Tibial nerve (tissue), 4 donors: ENCODE results near the gene TTC28. TPM values are rescaled to one million over a fixed set of nuclear protein-coding genes. Genes with fewer than 3 reads are reported as not detected.
"Not testable (repeated sequence)": the region's sequence is repeated elsewhere in the genome, so short reads cannot be mapped to it uniquely, and the experiment has no call there.

Experiments
- DNase-seq, 2 donors: peaks; one replicate each; pipeline ENCODE4 v3.0.0-alpha.2; 2019; ENCODE audit warnings: low spot score in 2 of 2
- H3K27ac ChIP-seq, 4 donors: fragments of 200-600 bp; sonication (generic) in 3 of 4; one replicate each; pipeline ENCODE4 v1.5.1; 2017 to 2019; ENCODE audit warnings: mild to moderate bottlenecking in 1 of 4
- H3K27me3 ChIP-seq, 2 donors: fragments of 200-600 bp; sonication (generic) in 1 of 2; one replicate each; pipeline versions ENCODE4 v1.5.1 to v1.6.0; 2017 to 2019
- H3K36me3 ChIP-seq, 3 donors: fragments of 200-600 bp; sonication (generic); one replicate each; pipeline ENCODE4 v1.5.1; 2018 to 2019
- H3K4me1 ChIP-seq, 4 donors: fragments of 200-600 bp; sonication (generic) in 3 of 4; one replicate each; pipeline ENCODE4 v1.5.1; 2017 to 2019
- H3K4me3 ChIP-seq, 4 donors: fragments of 200-600 bp; sonication (generic) in 3 of 4; one replicate each; pipeline ENCODE4 v1.5.1; 2017 to 2019; ENCODE audit warnings: mild to moderate bottlenecking in 1 of 4, moderate library complexity in 1 of 4
- H3K9me3 ChIP-seq, 4 donors: fragments of 200-600 bp; sonication (generic) in 3 of 4; one replicate each; pipeline ENCODE4 v1.5.1; 2017 to 2019
- EP300 ChIP-seq, 2 donors: sonication (generic); formaldehyde crosslinking; IDR thresholded peaks; one replicate each; pipeline ENCODE4 v1.6.1; 2017; ENCODE audit warnings: antibody characterized with exemption in 2 of 2, mild to moderate bottlenecking in 1 of 2
- POLR2A ChIP-seq, 2 donors: fragments of 450-650 bp; IDR thresholded peaks; one replicate each; pipeline ENCODE4 v1.6.1; 2017; ENCODE audit warnings: antibody characterized with exemption in 2 of 2, mild to moderate bottlenecking in 2 of 2, moderate library complexity in 2 of 2
- WGBS, 2 donors: methylation state at CpG; one replicate each; pipeline ENCODE4 v1.1.5; 2018; 5-methylcytosine and 5-hydroxymethylcytosine counted together
- total RNA-seq, 4 donors: library from RNA; depleted of rRNA; stranded (reverse); fragments of >200 nt; gene quantifications; one replicate each; pipeline ENCODE4 v1.1.0, GENCODE V29; 2016
- TF ChIP-seq, protein P1 (sequence below), 5 experiments: fragments of 200-600 bp in 3 of 5; fragments of 450-650 bp in 2 of 5; sonication (generic) in 3 of 5; IDR thresholded peaks; one replicate each; pipeline ENCODE4 v1.5.1; 2016 to 2019; ENCODE audit warnings: antibody characterized with exemption in 5 of 5, mild to moderate bottlenecking in 3 of 5, moderate library complexity in 2 of 5

Gene TTC28
- total RNA-seq, 4 donors from 2014 or later = 83.9 to 177 (median 128) TPM

GRCh38 chr22:28464127-28464526, 215.5 kb downstream of the TTC28 start:
- 64 to 65% methylated on average over 1 of the region's 1 CpG for WGBS, 2 donors
- Histone ChIP-seq H3K27me3 (no peaks in the 10 kb centered on the region), H3K4me3 (no peak overlapping the region), H3K27ac (no peak overlapping the region), H3K4me1 (peaks cover 0 to 8% (median 0%) of the 10 kb centered on the region in 4 donors), H3K36me3 (no peaks in the 10 kb centered on the region), H3K9me3 (no peaks in the 10 kb centered on the region)
- no peak for DNase-seq
- TF ChIP-seq POLR2A (IDR thresholded peaks at IDR 0.05) (no peak), EP300 (IDR thresholded peaks at IDR 0.05) (no peak)
- TF ChIP-seq, protein P1, sequence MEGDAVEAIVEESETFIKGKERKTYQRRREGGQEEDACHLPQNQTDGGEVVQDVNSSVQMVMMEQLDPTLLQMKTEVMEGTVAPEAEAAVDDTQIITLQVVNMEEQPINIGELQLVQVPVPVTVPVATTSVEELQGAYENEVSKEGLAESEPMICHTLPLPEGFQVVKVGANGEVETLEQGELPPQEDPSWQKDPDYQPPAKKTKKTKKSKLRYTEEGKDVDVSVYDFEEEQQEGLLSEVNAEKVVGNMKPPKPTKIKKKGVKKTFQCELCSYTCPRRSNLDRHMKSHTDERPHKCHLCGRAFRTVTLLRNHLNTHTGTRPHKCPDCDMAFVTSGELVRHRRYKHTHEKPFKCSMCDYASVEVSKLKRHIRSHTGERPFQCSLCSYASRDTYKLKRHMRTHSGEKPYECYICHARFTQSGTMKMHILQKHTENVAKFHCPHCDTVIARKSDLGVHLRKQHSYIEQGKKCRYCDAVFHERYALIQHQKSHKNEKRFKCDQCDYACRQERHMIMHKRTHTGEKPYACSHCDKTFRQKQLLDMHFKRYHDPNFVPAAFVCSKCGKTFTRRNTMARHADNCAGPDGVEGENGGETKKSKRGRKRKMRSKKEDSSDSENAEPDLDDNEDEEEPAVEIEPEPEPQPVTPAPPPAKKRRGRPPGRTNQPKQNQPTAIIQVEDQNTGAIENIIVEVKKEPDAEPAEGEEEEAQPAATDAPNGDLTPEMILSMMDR (IDR thresholded peaks at IDR 0.05) = no peak

- H3K27ac ChIP-seq, DNase-seq, H3K4me3 ChIP-seq, H3K36me3 ChIP-seq, H3K9me3 ChIP-seq, H3K4me1 ChIP-seq, H3K27me3 ChIP-seq: not testable (repeated sequence)
- 100% methylated on average over 1 of the region's 1 CpG for WGBS, 2 donors
Observed at GRCh38 chr22:28463408-28463807, 216.2 kb downstream of the TTC28 start.

DNA sequence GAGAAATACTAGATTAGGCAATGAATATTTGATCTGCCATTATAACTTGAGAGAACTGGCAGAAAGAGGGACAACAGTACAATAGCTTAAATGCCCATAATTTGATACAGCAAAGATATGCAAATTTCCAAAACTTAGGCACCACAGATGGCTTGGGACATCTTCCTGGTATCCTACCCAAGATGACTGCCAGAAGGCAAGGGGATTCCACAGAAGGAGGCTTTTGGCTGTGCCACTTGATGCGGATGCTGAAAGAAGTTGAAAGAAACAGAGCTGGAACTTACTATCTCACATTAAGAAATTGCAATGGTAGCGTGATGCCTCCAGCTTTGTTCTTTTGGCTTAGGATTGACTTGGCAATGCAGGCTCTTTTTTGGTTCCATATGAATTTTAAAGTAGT, 216.7 kb downstream of the TTC28 start:
- H3K4me1 ChIP-seq = peaks cover 0 to 8% (median 0%) of the 10 kb centered on the region in 4 donors
- H3K9me3 ChIP-seq = no peaks in the 10 kb centered on the region
- 96 to 97% methylated on average over 2 of the region's 2 CpGs for WGBS, 2 donors
- no peak overlapping the region for H3K4me3 ChIP-seq
- DNase-seq = no peak
- H3K27me3 ChIP-seq = no peaks in the 10 kb centered on the region
- H3K36me3 ChIP-seq = no peaks in the 10 kb centered on the region
- TF ChIP-seq POLR2A (IDR thresholded peaks at IDR 0.05) (no peak), EP300 (IDR thresholded peaks at IDR 0.05) (no peak)
- TF ChIP-seq, protein P1 (IDR thresholded peaks at IDR 0.05) = no peak
- H3K27ac ChIP-seq = no peak overlapping the region

- Histone ChIP-seq H3K4me1 (peaks cover 0 to 8% (median 0%) of the 10 kb centered on the region in 4 donors), H3K27ac (no peak overlapping the region), H3K9me3 (no peaks in the 10 kb centered on the region), H3K4me3 (no peak overlapping the region), H3K36me3 (no peaks in the 10 kb centered on the region), H3K27me3 (no peaks in the 10 kb centered on the region)
- WGBS, 2 donors = 91 to 100% methylated on average over 1 of the region's 1 CpG
- no peak for DNase-seq
- TF ChIP-seq POLR2A (IDR thresholded peaks at IDR 0.05) (no peak), EP300 (IDR thresholded peaks at IDR 0.05) (no peak)
- TF ChIP-seq, protein P1 (IDR thresholded peaks at IDR 0.05) = no peak
Observed at GRCh38 chr22:28462041-28462440, 217.6 kb downstream of the TTC28 start.

GRCh38 chr22:28454431-28455064, 225.1 kb downstream of the TTC28 start:
- no peaks in the 10 kb centered on the region for H3K4me1 ChIP-seq
- H3K36me3 ChIP-seq = no peaks in the 10 kb centered on the region
- TF ChIP-seq EP300 (IDR thresholded peaks at IDR 0.05) (no peak), POLR2A (IDR thresholded peaks at IDR 0.05) (no peak)
- TF ChIP-seq, protein P1 (IDR thresholded peaks at IDR 0.05) = no peak
- no peak for DNase-seq
- 57 to 60% methylated on average over 1 of the region's 1 CpG for WGBS, 2 donors
- no peak overlapping the region for H3K27ac ChIP-seq
- H3K27me3 ChIP-seq = no peaks in the 10 kb centered on the region
- no peak overlapping the region for H3K4me3 ChIP-seq
- peaks cover 0 to 5% (median 0%) of the 10 kb centered on the region in 4 donors for H3K9me3 ChIP-seq
